IMR-90 (cell line): ENCODE results near the gene SYNPO. TPM values are rescaled to one million over a fixed set of nuclear protein-coding genes. Genes with fewer than 3 reads are reported as not detected.
A peak's percentile ranks its signal among the peaks of the same experiment; 100 is the strongest.

Experiments
- ATAC-seq: fragments of 200-7000 bp; cut with Tn5 transposase; 2 replicates; pipeline ENCODE4 v1.9.1; 2020; ENCODE audit warnings: low read depth, mild to moderate bottlenecking, moderate library complexity
- BruUV-seq: library from RNA; stranded (reverse); fragments of 400-500 nt; replicated peaks from 2 replicates; lab custom pipeline; 2021; lab: Mats Ljungman, UMichigan
- CTCF ChIA-PET: fragments of 300-600 bp; formaldehyde crosslinking; extraction: SDS; loops from one replicate; lab custom pipeline; 2021; ENCODE audit warnings: antibody characterized with exemption; lab: Yijun Ruan, JAX
- POLR2A ChIA-PET: fragments of 300-600 bp; sonication (Branson Sonifier 250); formaldehyde crosslinking; loops from one replicate; lab custom pipeline; 2022; ENCODE audit warnings: antibody characterized with exemption; ENCODE audit not compliant: unreplicated experiment; lab: Charles Lee
- DNase-seq: peaks from one replicate; pipeline ENCODE4 v3.0.0; 2013
- H2AFZ ChIP-seq: replicated peaks from 2 replicates; pipeline ENCODE3; 2013; ENCODE audit warnings: low read length, mild to moderate bottlenecking; ENCODE audit not compliant: poor library complexity
- H2AK5ac ChIP-seq: 2 replicates; pipeline ENCODE4 v1.6.1; 2013; ENCODE audit warnings: low read depth, low read length, inconsistent platforms
- H2AK9ac ChIP-seq: replicated peaks from 2 replicates; pipeline ENCODE3; 2013; ENCODE audit warnings: mild to moderate bottlenecking, low read depth, low read length, moderate library complexity; ENCODE audit not compliant: poor library complexity
- H2BK120ac ChIP-seq: 2 replicates; pipeline ENCODE4 v1.6.1; 2013; ENCODE audit warnings: low read depth, low read length, inconsistent platforms
- H2BK15ac ChIP-seq: 3 replicates; pipeline ENCODE4 v1.6.1; 2013; ENCODE audit warnings: low read depth, low read length, inconsistent platforms
- H2BK20ac ChIP-seq: 2 replicates; pipeline ENCODE4 v1.6.1; 2013; ENCODE audit warnings: low read depth, mild to moderate bottlenecking, inconsistent platforms, low read length, moderate library complexity
- H2BK5ac ChIP-seq: 2 replicates; pipeline ENCODE4 v1.6.1; 2013; ENCODE audit warnings: mild to moderate bottlenecking, low read depth, low read length, inconsistent platforms; ENCODE audit not compliant: poor library complexity, severe bottlenecking
- H3K14ac ChIP-seq: replicated peaks from 2 replicates; pipeline ENCODE4 v1.6.1; 2013; ENCODE audit warnings: low read depth, low read length, inconsistent platforms
- H3K18ac ChIP-seq: 2 replicates; pipeline ENCODE4 v1.6.1; 2013; ENCODE audit warnings: low read depth, low read length, control low read depth
- H3K23ac ChIP-seq: 2 replicates; pipeline ENCODE4 v1.6.1; 2013; ENCODE audit warnings: low read depth, low read length, inconsistent platforms
- H3K27ac ChIP-seq: 2 replicates; pipeline ENCODE4 v1.5.1; 2013; ENCODE audit warnings: mild to moderate bottlenecking, control low read depth, low read length; ENCODE audit not compliant: insufficient read depth
- H3K27me3 ChIP-seq: 2 replicates; pipeline ENCODE4 v1.6.1; 2013; ENCODE audit warnings: low read length; ENCODE audit not compliant: control insufficient read depth, insufficient read depth
- H3K36me3 ChIP-seq: 2 replicates; pipeline ENCODE4 v1.6.1; 2013; ENCODE audit warnings: low read length, mixed read lengths; ENCODE audit not compliant: control insufficient read depth, insufficient read depth
- H3K4ac ChIP-seq: 2 replicates; pipeline ENCODE4 v1.6.1; 2013; ENCODE audit warnings: low read depth, low read length, inconsistent platforms
- H3K4me1 ChIP-seq: 2 replicates; pipeline ENCODE4 v1.6.1; 2013; ENCODE audit warnings: low read length, mixed read lengths; ENCODE audit not compliant: control insufficient read depth, insufficient read depth
- H3K4me2 ChIP-seq: 2 replicates; pipeline ENCODE4 v1.6.1; 2013; ENCODE audit warnings: low read depth, mild to moderate bottlenecking, control low read depth, low read length, moderate library complexity
- H3K4me3 ChIP-seq: 2 replicates; pipeline ENCODE4 v1.5.1; 2013; ENCODE audit warnings: low read depth, mild to moderate bottlenecking, control low read depth, low read length, moderate library complexity; ENCODE audit not compliant: insufficient read depth
- H3K56ac ChIP-seq: 2 replicates; pipeline ENCODE4 v1.6.1; 2013; ENCODE audit warnings: low read length, inconsistent platforms; ENCODE audit not compliant: insufficient read depth; ENCODE audit errors: extremely low read depth
- H3K79me1 ChIP-seq, 2 experiments: 2 replicates each; pipeline ENCODE4 v1.6.1; 2013; ENCODE audit warnings: low read length in 2 of 2, inconsistent platforms in 1 of 2, low read depth in 1 of 2
- H3K9ac ChIP-seq: 2 replicates; pipeline ENCODE4 v1.6.1; 2013; ENCODE audit warnings: low read depth, low read length, control low read depth
- H3K9me1 ChIP-seq: 2 replicates; pipeline ENCODE4 v1.6.1; 2013; ENCODE audit warnings: low read length, inconsistent platforms; ENCODE audit not compliant: insufficient read depth
- H3K9me3 ChIP-seq: 2 replicates; pipeline ENCODE4 v1.6.1; 2013; ENCODE audit warnings: low read length; ENCODE audit not compliant: control insufficient read depth, insufficient read depth
- H4K20me1 ChIP-seq: 2 replicates; pipeline ENCODE4 v1.6.1; 2013; ENCODE audit warnings: low read length, inconsistent platforms; ENCODE audit not compliant: insufficient read depth
- H4K5ac ChIP-seq: 2 replicates; pipeline ENCODE4 v1.6.1; 2013; ENCODE audit warnings: mild to moderate bottlenecking, low read depth, low read length, control low read depth
- H4K8ac ChIP-seq, 2 experiments: 2 replicates each; pipeline ENCODE4 v1.6.1; 2013; ENCODE audit warnings: low read depth in 2 of 2, low read length in 2 of 2, control low read depth in 1 of 2, inconsistent platforms in 1 of 2
- H4K91ac ChIP-seq: 2 replicates; pipeline ENCODE4 v1.6.1; 2013; ENCODE audit warnings: low read depth, low read length, inconsistent platforms; ENCODE audit not compliant: insufficient read depth
- CTCF ChIP-seq: conservative IDR thresholded peaks from 2 replicates; pipeline ENCODE4 v1.5.1; 2012; ENCODE audit warnings: mild to moderate bottlenecking, low read depth, low read length, improper control_type of control experiment
- FOS ChIP-seq: fragments of 150-350 bp; IDR thresholded peaks from 2 replicates; pipeline ENCODE4 v1.6.1; 2016; ENCODE audit warnings: low read depth, low read length
- MXI1 ChIP-seq: IDR thresholded peaks from 2 replicates; pipeline ENCODE4 v1.6.1; 2012; ENCODE audit warnings: low read depth, mild to moderate bottlenecking, low read length, moderate library complexity, borderline replicate concordance
- RCOR1 ChIP-seq: IDR thresholded peaks from 2 replicates; pipeline ENCODE4 v1.6.1; 2012; ENCODE audit warnings: mild to moderate bottlenecking, low read length, improper control_type of control experiment; ENCODE audit not compliant: insufficient replicate concordance
- RFX5 ChIP-seq: IDR thresholded peaks from 2 replicates; pipeline ENCODE4 v1.8.0; 2012; ENCODE audit warnings: low read depth, mild to moderate bottlenecking, low read length, moderate library complexity
- SMC3 ChIP-seq: fragments of 150-350 bp; IDR thresholded peaks from 2 replicates; pipeline ENCODE4 v1.6.1; 2016; ENCODE audit warnings: low read depth, mild to moderate bottlenecking, antibody characterized with exemption, low read length, moderate library complexity
- WGBS, 2 experiments: methylation state at CpG; one replicate each; pipeline versions ENCODE4 v1.1.5 to v1.1.7; 2013; ENCODE audit warnings: missing lambda C conversion rate in 2 of 2; ENCODE audit not compliant: insufficient read length in 1 of 2; ENCODE audit errors: extremely low coverage in 2 of 2; 5-methylcytosine and 5-hydroxymethylcytosine counted together
- dilution Hi-C: fragments of 300-500 bp; cut with HindIII; formaldehyde crosslinking; loops from one replicate; pipeline ENCODE4 v1.14.3; 2018; ENCODE audit warnings: low sequenced_read_pairs; ENCODE audit not compliant: unreplicated experiment
- in situ Hi-C: fragments of 300-500 bp; cut with MboI; formaldehyde crosslinking; loops from 3 replicates; pipeline ENCODE4 v1.14.3; 2019; ENCODE audit warnings: low sequenced_read_pairs, inconsistent platforms, mixed read lengths
- intact Hi-C: fragments of 100-400 bp; cut with micrococcal nuclease; formaldehyde crosslinking; loops from 2 replicates; pipeline ENCODE4 v1.10.0; 2022
- polyA plus RNA-seq, 3 experiments: library from polyadenylated mRNA; depleted of rRNA; stranded (reverse); fragments of >200 nt; gene quantifications; 2 replicates each; pipeline ENCODE4 v1.2.3, GENCODE V29; 2012; ENCODE audit warnings: low replicate concordance in 1 of 3
- total RNA-seq: library from RNA; depleted of rRNA; stranded (reverse); fragments of >200 nt; gene quantifications from 2 replicates; pipeline ENCODE4 v1.2.3, GENCODE V29; 2012
- TF ChIP-seq, protein P1 (sequence below): fragments of 150-350 bp; IDR thresholded peaks from 2 replicates; pipeline ENCODE4 v1.6.1; 2017; ENCODE audit warnings: mild to moderate bottlenecking, antibody characterized with exemption, low read length, low read depth

The SYNPO gene
- total and polyA plus RNA-seq, 2 of the 4 experiments (the other 2 are of a cell fraction) = 3.0 to 24.8 TPM

DNA sequence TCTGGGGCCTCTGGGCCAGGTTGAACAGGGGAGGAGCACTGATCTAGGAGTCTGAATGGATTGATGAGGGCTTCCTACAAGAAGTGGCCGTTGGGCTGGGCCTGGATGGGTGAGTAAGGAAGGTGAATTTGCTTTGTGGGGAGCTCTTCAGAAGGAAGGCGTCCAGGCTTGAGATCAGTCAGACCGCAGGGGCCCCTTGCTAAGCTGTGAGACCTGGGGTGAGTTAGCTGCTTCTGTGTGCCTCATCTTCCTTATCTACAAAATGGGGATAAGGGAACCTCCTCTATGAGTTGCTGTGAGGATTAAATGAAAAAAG, 1.1 kb upstream of the SYNPO start:
- no peak for ATAC-seq
- H3K4me2 ChIP-seq = no peak overlapping the region
- H4K5ac ChIP-seq = no peak overlapping the region
- no peaks in the 10 kb centered on the region for H3K27me3 ChIP-seq
- no peak overlapping the region for H3K4me3 ChIP-seq
- BruUV-seq = no TSS peak
- H3K9me1 ChIP-seq = peaks cover 24% of the 10 kb centered on the region
- H2BK20ac ChIP-seq = peak overlapping the region; percentile 83
- H3K18ac ChIP-seq = peak overlapping the region; percentile 22; the same call in 1 of the 2 replicates
- no CpG with 5 or more reads among the region's 3 CpGs for WGBS, 2 experiments
- H3K27ac ChIP-seq = peak overlapping the region; percentile 91; the same call in 1 of the 2 replicates
- no peak overlapping the region for H3K56ac ChIP-seq
- peak overlapping the region; percentile 83 for H2AK9ac ChIP-seq
- peak overlapping the region; percentile 90 for H3K4ac ChIP-seq
- H2AFZ ChIP-seq = peak overlapping the region; percentile 40
- H2BK15ac ChIP-seq = peak overlapping the region; percentile 82; the same call in 2 of the 3 replicates
- peaks cover 52% of the 10 kb centered on the region for H3K4me1 ChIP-seq
- ChIA-PET CTCF (no interaction called here), POLR2A (interaction anchor here (0.6 kb wide), 1 partner anchor 152 kb away, joined by 6 read pairs; no protein-coding TSS in a partner anchor)
- H4K91ac ChIP-seq = peak overlapping the region; percentile 86
- H3K9ac ChIP-seq = peak overlapping the region; percentile 7; the same call in 1 of the 2 replicates
- H2AK5ac ChIP-seq = peak overlapping the region; percentile 93
- H3K36me3 ChIP-seq = no peaks in the 10 kb centered on the region; the same call in 1 of the 2 replicates
- H4K20me1 ChIP-seq = peaks cover 12% of the 10 kb centered on the region
- H3K9me3 ChIP-seq = no peaks in the 10 kb centered on the region
- H4K8ac ChIP-seq = peak overlapping the region; percentile 73; a peak in 2 of 4 replicates
- dilution Hi-C loops = no loop called here
- H3K14ac ChIP-seq = peak overlapping the region; percentile 90
- DNase-seq = no peak
- peak overlapping the region; percentile 87 for H2BK5ac ChIP-seq
- peak overlapping the region; percentile 96 for H2BK120ac ChIP-seq
- TF ChIP-seq SMC3 (no peak), MXI1 (no peak), RFX5 (no peak), FOS (no peak), RCOR1 (no peak), CTCF (no peak)
- TF ChIP-seq, protein P1, sequence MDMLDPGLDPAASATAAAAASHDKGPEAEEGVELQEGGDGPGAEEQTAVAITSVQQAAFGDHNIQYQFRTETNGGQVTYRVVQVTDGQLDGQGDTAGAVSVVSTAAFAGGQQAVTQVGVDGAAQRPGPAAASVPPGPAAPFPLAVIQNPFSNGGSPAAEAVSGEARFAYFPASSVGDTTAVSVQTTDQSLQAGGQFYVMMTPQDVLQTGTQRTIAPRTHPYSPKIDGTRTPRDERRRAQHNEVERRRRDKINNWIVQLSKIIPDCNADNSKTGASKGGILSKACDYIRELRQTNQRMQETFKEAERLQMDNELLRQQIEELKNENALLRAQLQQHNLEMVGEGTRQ = no peak
- H3K79me1 ChIP-seq = peaks cover 12 to 35% of the 10 kb centered on the region in 2 experiments
- H3K23ac ChIP-seq = peak overlapping the region; percentile 50
- intact Hi-C loops = no loop called here
- in situ Hi-C loops = no loop called here
